ENCODE measurements around the gene ZMYND10. TPM values are rescaled to one million over a fixed set of nuclear protein-coding genes. Genes with fewer than 3 reads are reported as not detected.

ZMYND10 gene
- total RNA-seq, 1 experiment from 2014 or later: 1.4 TPM

GRCh38 chr3:50340147-50340447 lies 5.4 kb downstream of the ZMYND10 start:
- Histone ChIP-seq H3K9ac (ENCODE audit: extremely low read depth, insufficient read length, low read length) (no peak overlapping the region), H3K27ac (ENCODE audit: insufficient read length, low read depth, low read length) (no peak overlapping the region), H3K56ac (ENCODE audit: insufficient read length, low read depth, low read length) (no peak overlapping the region), H4K91ac (ENCODE audit: insufficient read length, low read depth, low read length) (no peak overlapping the region), H2BK5ac (ENCODE audit: insufficient read length, low read length) (no peak overlapping the region), H2AK5ac (ENCODE audit: insufficient read length, low read length) (no peak overlapping the region), H4K8ac (replicated peaks; ENCODE audit: insufficient read length, low read depth, low read length) (no peak overlapping the region), H3T11ph (ENCODE audit: low read length) (no peak overlapping the region), H2AFZ (ENCODE audit: low read length) (no peak overlapping the region), H3K4me1 (ENCODE audit: insufficient read depth, low read length) (no peaks in the 10 kb centered on the region; the same call in 1 of the 2 replicates), H2BK12ac (ENCODE audit: insufficient read length, low read depth, low read length) (no peak overlapping the region), H3K27me3 (ENCODE audit: insufficient read depth, low read length) (peaks cover 18% of the 10 kb centered on the region; the same call in 1 of the 2 replicates), H3K23ac (ENCODE audit: insufficient read length, low read depth, low read length) (no peak overlapping the region), H3K23me2 (ENCODE audit: insufficient read length, low read depth, low read length, poor library complexity, severe bottlenecking) (peaks cover 24% of the 10 kb centered on the region), H3K4ac (ENCODE audit: low read depth, low read length) (no peak overlapping the region), H3K18ac (ENCODE audit: insufficient read length, low read depth, low read length) (no peak overlapping the region), H3K9me3 (ENCODE audit: control insufficient read depth, low read depth, low read length) (no peaks in the 10 kb centered on the region), H4K20me1 (ENCODE audit: control insufficient read depth, insufficient read depth, insufficient read length) (no peaks in the 10 kb centered on the region), H3K79me2 (ENCODE audit: insufficient read depth, low read length) (peaks cover 5% of the 10 kb centered on the region; the same call in 1 of the 2 replicates), H2BK20ac (ENCODE audit: low read depth, low read length, poor library complexity, severe bottlenecking) (no peak overlapping the region), H2BK15ac (ENCODE audit: low read depth, low read length) (no peak overlapping the region), H3K14ac (ENCODE audit: insufficient read depth, low read length) (no peak overlapping the region), H3K79me1 (ENCODE audit: insufficient read depth, low read depth, low read length, poor library complexity, severe bottlenecking) (no peaks in the 10 kb centered on the region), H3K4me2 (ENCODE audit: insufficient read depth, insufficient read length, low read length) (peak overlapping the region; percentile 61), H2BK120ac (ENCODE audit: low read depth, low read length, poor library complexity, severe bottlenecking) (no peak overlapping the region), H4K5ac (ENCODE audit: insufficient read length, low read depth, low read length) (no peak overlapping the region)
- no peak for TF ChIP-seq CTCF (conservative IDR thresholded peaks at IDR 0.05)
- Mint-ChIP-seq H3K27ac (no peak overlapping the region), H3K4me1 (peaks cover 24 to 36% of the 10 kb centered on the region in 2 experiments), H3K9me3 (no peaks in the 10 kb centered on the region; a peak in 1 of 5 replicates), H3K36me3 (ENCODE audit: insufficient read depth in 1 of 3, low read depth in 3 of 3) (peaks cover 0 to 2% (median 0%) of the 10 kb centered on the region in 3 experiments; a peak in 4 of 7 replicates), H3K27me3 (ENCODE audit: low read depth) (peaks cover 64% of the 10 kb centered on the region), H3K4me3 (peak overlapping the region; percentile 33 to 63; a peak in 4 of 5 replicates)
- no CpG with 5 or more reads among the region's 9 CpGs for WGBS (ENCODE audit: extremely low coverage, insufficient read length, low lambda C conversion rate)
- no peak for DNase-seq
